NCI-H2196 (cell line): ENCODE measurements around the gene MAG.

Experiments
- DNase-seq: peaks from one replicate; lab custom pipeline; 2025; ENCODE audit not compliant: unreplicated experiment; lab: John Stamatoyannopoulos, UW

Gene MAG

GRCh38 chr19:35291916-35292315 lies at the start of gene MAG:
TSS of gene MAG (plus strand) at chr19:35292161. CDS start at chr19:35295409, 3,248 bp downstream.
- no peak for DNase-seq

DNA sequence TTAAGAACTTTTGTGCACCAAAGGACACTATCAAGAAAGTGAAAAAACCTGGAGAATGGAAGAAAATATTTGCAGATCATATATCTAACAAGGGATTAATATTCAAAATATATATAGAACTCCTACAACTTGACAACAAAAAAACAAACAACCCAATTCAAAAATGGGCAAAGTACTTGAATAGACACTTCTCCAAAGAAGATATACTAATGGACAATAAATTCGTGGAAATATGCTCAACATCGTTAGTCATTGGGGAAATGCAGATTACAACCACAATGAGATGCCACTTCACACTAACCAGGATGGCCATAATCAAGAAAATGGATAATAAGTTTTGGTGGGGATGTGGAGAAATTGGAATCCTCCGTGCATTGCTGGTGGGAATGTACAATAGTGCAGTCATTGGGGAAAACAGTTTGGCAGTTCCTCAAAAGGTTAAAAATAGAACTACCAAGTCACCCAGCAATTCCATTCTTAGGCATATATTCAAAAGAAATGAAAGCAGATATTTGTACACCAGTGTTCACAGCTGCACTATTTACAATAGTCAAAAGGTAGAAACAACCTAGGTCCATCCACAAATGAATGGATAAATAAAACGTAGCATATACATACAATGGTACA lies 45.4 kb upstream of the MAG start:
- no peak for DNase-seq

GRCh38 chr19:35247526-35248309 lies 44.2 kb upstream of the MAG start:
- DNase-seq = peak; percentile 93

- peak; percentile 94 for DNase-seq
Measured at GRCh38 chr19:35248310-35249145, 43.4 kb upstream of the MAG start, which contains the start of gene LSR. TSS of gene LSR (plus strand) at chr19:35249002. CDS start at chr19:35249023, 21 bp downstream.

- no peak for DNase-seq
Measured at GRCh38 chr19:35249146-35249847, 42.7 kb upstream of the MAG start.

DNA sequence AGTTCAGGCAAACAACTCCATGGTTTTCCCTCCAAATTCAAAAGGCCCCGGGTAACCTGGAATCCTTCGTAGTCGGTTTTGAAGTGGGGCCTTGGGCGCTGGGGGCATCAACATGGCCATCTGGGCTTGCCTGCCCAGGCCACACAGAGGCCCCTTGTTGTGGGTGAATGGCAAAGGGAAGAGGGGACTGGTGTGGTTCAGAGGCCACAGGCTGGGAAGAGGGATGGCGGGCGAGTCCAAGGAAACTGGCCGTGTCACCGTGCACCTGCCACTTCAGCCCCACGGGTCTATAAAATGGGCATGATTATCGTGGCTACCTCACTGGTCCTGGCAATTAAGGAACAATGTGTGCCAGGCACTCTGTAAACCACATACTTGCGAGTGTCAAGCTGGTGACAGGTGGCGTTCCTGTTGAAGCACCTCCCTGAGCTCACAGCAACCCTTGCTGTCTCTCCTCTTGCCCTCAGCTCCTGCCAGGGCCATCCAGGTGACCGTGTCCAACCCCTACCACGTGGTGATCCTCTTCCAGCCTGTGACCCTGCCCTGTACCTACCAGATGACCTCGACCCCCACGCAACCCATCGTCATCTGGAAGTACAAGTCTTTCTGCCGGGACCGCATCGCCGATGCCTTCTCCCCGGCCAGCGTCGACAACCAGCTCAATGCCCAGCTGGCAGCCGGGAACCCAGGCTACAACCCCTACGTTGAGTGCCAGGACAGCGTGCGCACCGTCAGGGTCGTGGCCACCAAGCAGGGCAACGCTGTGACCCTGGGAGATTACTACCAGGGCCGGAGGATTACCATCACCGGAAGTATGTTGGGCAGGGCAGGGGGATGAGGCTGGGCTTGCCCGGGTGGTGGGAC lies 41.9 kb upstream of the MAG start:
- DNase-seq = no peak

- DNase-seq = no peak
Measured at GRCh38 chr19:35251456-35251855, 40.5 kb upstream of the MAG start.

- no peak for DNase-seq
Measured at GRCh38 chr19:35253316-35254286, 38.4 kb upstream of the MAG start.

- no peak for DNase-seq
Measured at GRCh38 chr19:35254341-35255297, 37.3 kb upstream of the MAG start.

- DNase-seq = no peak
Measured at GRCh38 chr19:35256566-35256965, 35.4 kb upstream of the MAG start.

GRCh38 chr19:35257113-35257461 lies 34.9 kb upstream of the MAG start:
- no peak for DNase-seq

GRCh38 chr19:35260694-35261304 lies 31.2 kb upstream of the MAG start:
- DNase-seq = no peak

GRCh38 chr19:35261356-35262100 lies 30.4 kb upstream of the MAG start:
- DNase-seq = no peak

GRCh38 chr19:35262101-35262761 lies 29.7 kb upstream of the MAG start:
- DNase-seq = no peak

GRCh38 chr19:35264268-35265125 lies 27.5 kb upstream of the MAG start:
- no peak for DNase-seq
